ENCODE data around the gene ANKRD18A. TPM values are rescaled to one million over a fixed set of nuclear protein-coding genes. Genes with fewer than 3 reads are reported as not detected.
"Not testable (repeated sequence)": the region's sequence is repeated elsewhere in the genome, so short reads cannot be mapped to it uniquely, and the experiment has no call there.

ANKRD18A gene
- total RNA-seq, 2 donors from 2014 or later: not detected

DNA sequence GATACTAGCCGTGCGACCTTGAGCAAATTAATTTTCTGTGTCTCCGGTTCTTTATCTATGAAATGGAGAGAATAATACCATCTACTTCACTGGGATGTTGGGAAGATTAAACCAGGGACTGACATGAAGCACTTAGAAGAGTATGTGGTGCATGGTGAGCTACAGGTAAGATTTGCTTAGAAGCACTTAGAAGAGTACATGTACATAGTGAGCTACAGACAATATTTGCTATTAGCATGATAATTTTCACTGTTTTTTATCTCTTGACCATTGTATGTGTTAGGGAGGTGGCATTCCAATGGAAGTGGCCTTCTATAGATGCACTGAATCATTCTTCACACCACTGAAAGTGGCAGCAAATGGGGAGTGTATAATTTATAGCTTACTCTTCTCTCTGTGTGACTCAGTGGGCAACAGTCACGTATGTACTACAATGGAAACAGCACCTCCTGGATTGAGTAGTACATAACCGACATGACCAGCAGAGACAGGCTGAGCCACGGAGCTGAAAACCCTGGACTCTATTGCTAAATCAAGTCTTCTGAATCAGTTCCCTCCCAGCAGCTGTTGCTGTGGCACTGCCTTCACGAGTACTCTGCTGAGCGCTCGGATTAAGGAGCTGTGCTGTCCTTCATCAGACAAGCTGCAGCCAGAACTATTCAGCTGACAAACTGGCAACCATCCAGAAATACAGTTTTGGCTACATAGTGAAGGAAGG, 28.9 kb downstream of the ANKRD18A start:
- not testable (repeated sequence) for H3K27me3 ChIP-seq (replicated peaks; ENCODE audit: insufficient read depth); DNase-seq (ENCODE audit: low spot score); H3K9me3 ChIP-seq; H3K4me3 ChIP-seq; H3K4me1 ChIP-seq (ENCODE audit: control insufficient read depth in 1 of 2, low read depth in 2 of 2); H3K27ac ChIP-seq; ATAC-seq (ENCODE audit: insufficient number of reproducible peaks, low FRiP score, low read depth); H3K36me3 ChIP-seq

DNA sequence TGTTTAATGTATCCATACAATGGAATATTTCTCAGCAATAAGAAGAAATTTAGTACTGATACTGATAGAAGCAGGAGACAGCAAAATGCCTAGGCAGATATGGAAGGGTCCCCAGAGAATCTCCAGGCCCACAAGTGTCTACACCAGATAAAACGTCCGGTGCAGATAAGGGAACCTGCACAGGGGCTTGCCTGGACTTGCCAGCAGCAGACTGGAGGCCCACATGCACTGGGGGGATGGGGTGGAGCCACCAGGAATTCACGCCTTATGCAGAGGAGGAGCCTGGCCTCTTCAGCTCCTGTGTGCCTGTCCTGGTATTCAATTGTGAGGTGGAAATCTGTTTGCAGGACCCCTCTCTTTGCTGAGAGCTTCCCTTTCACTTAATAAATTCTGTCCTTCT, 36.6 kb downstream of the ANKRD18A start:
- ATAC-seq (ENCODE audit: insufficient number of reproducible peaks, low FRiP score, low read depth): not testable (repeated sequence)

DNA sequence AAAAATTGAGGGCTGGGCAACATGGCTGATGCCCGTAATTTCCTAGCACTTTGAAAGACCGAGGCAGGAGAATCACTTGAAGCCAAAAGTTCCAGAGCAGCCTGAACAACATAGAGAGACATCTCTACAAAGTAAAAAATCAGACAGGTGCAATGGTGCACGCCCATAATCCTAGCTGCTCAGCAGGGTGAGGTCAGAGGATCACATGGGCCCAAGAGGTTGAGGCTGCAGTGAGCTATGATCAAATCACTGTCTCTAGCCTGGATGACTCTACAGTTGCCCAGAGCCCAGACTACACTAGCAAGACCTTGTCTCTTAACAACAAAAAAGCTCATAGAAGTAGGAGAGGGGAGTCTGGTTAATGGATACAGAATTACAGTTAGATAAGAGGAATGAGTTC, 40.3 kb downstream of the ANKRD18A start:
- H3K4me1 ChIP-seq (ENCODE audit: control insufficient read depth in 1 of 2, low read depth in 2 of 2); ATAC-seq (ENCODE audit: insufficient number of reproducible peaks, low FRiP score, low read depth); H3K27me3 ChIP-seq (replicated peaks; ENCODE audit: insufficient read depth); H3K9me3 ChIP-seq; DNase-seq (ENCODE audit: low spot score); H3K4me3 ChIP-seq; H3K27ac ChIP-seq; H3K36me3 ChIP-seq: not testable (repeated sequence)

More for the DNA sequence above, 36.6 kb downstream of the ANKRD18A start:
- H3K4me1 ChIP-seq (ENCODE audit: control insufficient read depth in 1 of 2, low read depth in 2 of 2); H3K27ac ChIP-seq; H3K27me3 ChIP-seq (replicated peaks; ENCODE audit: insufficient read depth); H3K9me3 ChIP-seq; H3K36me3 ChIP-seq; DNase-seq (ENCODE audit: low spot score); H3K4me3 ChIP-seq: not testable (repeated sequence)

DNA sequence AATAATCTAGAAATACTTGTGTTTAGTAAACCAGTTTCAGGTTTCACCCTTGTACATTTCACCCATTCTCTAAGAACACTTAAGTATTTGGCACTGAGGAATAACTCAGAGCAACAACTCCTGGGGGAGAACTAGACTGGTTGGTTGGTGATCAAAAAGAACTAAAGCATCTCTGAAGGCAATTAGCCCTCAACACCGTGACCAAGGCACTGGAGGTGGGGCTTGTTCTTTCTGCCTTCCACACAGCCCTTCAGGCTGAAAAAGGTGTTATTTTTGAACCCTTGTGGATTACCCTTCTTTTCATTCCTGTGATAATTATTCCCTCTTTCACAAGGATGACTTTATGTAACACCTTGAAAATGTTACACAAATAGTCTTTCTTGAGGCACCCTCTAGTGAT, 44.2 kb downstream of the ANKRD18A start:
- not testable (repeated sequence) for H3K9me3 ChIP-seq; DNase-seq (ENCODE audit: low spot score); H3K27me3 ChIP-seq (replicated peaks; ENCODE audit: insufficient read depth); H3K4me3 ChIP-seq; ATAC-seq (ENCODE audit: insufficient number of reproducible peaks, low FRiP score, low read depth); H3K36me3 ChIP-seq; H3K4me1 ChIP-seq (ENCODE audit: control insufficient read depth in 1 of 2, low read depth in 2 of 2); H3K27ac ChIP-seq

DNA sequence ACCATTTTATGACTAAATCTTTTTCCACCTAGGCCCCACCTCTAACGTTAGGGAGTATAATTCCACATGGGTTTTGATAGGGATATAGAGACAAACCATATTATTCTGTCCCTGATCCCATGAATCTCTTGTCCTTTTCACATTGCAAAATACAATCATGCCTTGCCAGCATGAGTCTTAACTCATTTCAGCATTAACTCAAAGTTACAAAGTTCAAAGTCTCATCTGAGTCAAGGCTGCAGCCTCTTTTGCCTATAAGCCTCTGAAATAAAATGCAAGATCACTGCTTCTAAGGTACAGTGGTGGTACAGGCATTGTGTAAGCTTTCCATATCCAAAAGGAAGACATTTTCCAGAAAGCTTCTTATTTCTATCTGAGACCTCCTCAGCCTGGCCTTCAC, 54.3 kb downstream of the ANKRD18A start:
- DNase-seq (ENCODE audit: low spot score); H3K4me3 ChIP-seq; H3K9me3 ChIP-seq; ATAC-seq (ENCODE audit: insufficient number of reproducible peaks, low FRiP score, low read depth); H3K27ac ChIP-seq; H3K36me3 ChIP-seq; H3K4me1 ChIP-seq (ENCODE audit: control insufficient read depth in 1 of 2, low read depth in 2 of 2); H3K27me3 ChIP-seq (replicated peaks; ENCODE audit: insufficient read depth): not testable (repeated sequence)

DNA sequence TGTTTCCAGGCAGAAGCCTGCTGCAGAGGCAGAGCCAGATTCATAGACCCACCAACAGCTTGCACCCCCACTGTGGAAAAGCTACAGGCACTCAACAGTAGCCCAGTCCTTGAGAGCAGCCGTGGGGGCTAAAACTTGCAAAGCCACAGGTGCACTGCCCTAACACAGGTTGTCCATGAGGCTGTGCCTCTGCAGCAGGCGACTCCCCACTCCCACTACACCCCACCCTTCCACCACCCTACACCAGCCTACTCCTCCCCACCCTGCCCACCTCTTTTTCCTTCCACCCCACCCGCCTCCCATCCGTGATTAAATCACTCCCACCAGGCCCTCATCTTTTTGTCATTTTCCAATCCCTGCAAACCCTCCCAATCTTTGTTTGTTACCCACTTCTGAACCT, 55.2 kb downstream of the ANKRD18A start:
- not testable (repeated sequence) for H3K4me1 ChIP-seq (ENCODE audit: control insufficient read depth in 1 of 2, low read depth in 2 of 2); H3K4me3 ChIP-seq; H3K27me3 ChIP-seq (replicated peaks; ENCODE audit: insufficient read depth); H3K27ac ChIP-seq; H3K36me3 ChIP-seq; H3K9me3 ChIP-seq; ATAC-seq (ENCODE audit: insufficient number of reproducible peaks, low FRiP score, low read depth); DNase-seq (ENCODE audit: low spot score)

DNA sequence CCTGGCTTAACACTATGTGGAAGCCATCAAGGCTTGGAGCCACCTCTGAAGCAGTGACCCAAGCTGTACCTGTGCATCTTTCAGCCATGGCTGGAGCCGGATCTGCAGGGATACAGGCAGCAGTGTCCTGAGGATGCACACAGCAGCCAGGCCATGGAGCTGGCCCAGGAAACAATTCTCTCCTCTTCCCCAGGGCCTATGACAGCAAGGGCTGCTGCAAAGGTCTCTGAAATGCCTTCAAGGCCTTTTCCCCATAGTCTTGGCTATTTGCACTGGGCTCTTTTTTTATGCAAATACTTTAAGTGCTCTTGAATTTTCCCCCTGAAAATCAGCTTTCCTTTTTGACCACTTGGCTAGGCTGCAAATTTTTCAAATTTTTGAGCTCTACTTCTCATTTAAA, 56.5 kb downstream of the ANKRD18A start:
- H3K9me3 ChIP-seq; H3K27me3 ChIP-seq (replicated peaks; ENCODE audit: insufficient read depth); ATAC-seq (ENCODE audit: insufficient number of reproducible peaks, low FRiP score, low read depth); H3K27ac ChIP-seq; H3K4me3 ChIP-seq; H3K36me3 ChIP-seq; DNase-seq (ENCODE audit: low spot score); H3K4me1 ChIP-seq (ENCODE audit: control insufficient read depth in 1 of 2, low read depth in 2 of 2): not testable (repeated sequence)

DNA sequence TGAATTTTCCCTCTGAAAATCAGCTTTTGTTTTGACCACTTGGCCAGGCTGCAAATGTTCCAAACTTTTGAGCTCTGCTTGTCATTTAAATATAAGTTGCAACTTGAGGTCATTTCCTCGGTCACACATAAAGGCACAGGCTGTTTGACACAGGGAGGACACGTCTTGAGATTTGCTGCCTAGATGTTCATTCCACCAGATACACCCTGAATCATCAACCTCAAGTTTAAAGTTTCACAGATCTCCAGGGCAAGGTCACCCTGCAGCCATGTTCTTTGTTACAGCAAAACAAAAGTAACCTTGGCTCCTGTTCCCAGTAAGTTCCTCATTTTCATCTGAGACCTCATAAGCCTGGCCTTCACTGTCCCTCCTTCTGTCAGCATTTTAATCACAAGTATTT, 59.3 kb downstream of the ANKRD18A start:
- not testable (repeated sequence) for ATAC-seq (ENCODE audit: insufficient number of reproducible peaks, low FRiP score, low read depth)

DNA sequence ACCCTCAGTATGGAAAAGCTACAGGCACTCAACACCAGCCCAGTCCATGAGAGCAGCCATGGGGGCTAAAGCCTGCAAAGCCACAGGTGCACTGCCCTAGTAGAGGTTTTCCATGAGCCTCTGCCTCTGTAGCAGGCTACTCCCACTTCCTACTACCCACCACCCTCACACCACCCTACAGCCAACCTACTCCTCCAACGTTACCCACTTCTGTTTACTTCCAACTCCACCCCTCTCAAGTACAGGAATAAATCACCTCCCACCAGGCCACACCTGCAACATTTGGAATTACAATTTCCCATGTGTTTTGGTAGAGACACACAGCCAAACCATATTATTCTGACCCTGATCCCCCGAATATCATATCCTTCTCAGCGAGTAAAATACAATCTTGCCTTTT, 61.2 kb downstream of the ANKRD18A start:
- H3K4me3 ChIP-seq; H3K27ac ChIP-seq; H3K9me3 ChIP-seq; ATAC-seq (ENCODE audit: insufficient number of reproducible peaks, low FRiP score, low read depth); H3K4me1 ChIP-seq (ENCODE audit: control insufficient read depth in 1 of 2, low read depth in 2 of 2); H3K27me3 ChIP-seq (replicated peaks; ENCODE audit: insufficient read depth); H3K36me3 ChIP-seq; DNase-seq (ENCODE audit: low spot score): not testable (repeated sequence)

More for the DNA sequence above, 59.3 kb downstream of the ANKRD18A start:
- not testable (repeated sequence) for H3K4me3 ChIP-seq; H3K9me3 ChIP-seq; H3K36me3 ChIP-seq; H3K27ac ChIP-seq; H3K4me1 ChIP-seq (ENCODE audit: control insufficient read depth in 1 of 2, low read depth in 2 of 2); H3K27me3 ChIP-seq (replicated peaks; ENCODE audit: insufficient read depth); DNase-seq (ENCODE audit: low spot score)

DNA sequence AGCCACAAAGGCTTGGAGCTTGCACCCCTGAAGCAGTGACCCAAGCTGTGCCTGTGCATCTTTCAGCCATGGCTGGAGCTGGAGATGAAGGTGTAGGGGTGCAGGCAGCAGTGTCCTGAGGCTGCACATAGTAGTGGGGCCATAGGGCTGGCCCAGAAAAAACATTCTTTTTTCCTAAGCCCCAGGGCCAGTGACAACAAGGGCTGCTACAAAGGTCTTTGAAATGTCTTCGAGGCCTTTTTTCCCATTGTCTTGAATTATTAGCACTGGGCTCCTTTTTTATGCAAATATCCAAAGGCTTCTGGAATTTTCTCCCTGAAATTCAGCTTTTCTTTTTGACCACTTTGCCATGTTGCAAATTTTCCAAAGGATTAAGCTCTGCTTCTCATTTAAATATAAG, 62.6 kb downstream of the ANKRD18A start:
- not testable (repeated sequence) for H3K4me3 ChIP-seq; H3K27ac ChIP-seq; DNase-seq (ENCODE audit: low spot score)

DNA sequence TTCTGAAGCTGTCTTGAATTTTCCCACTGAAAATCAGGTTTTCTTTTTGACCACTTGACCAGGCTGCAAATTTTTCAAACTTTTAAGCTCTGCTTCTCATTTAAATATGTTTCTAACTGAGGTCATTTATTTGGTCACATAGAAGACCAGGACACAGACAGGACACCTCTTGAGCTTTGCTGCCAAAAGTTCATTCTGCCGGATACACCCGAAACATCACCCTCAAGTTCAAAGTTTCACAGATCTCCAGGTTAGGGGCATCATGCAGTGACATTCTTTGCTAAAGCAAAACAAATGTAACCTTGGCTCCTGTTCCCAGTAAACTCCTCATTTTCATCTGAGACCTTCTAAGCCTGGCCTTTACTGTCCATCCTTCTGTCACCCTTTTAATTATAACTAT, 65.4 kb downstream of the ANKRD18A start:
- ATAC-seq (ENCODE audit: insufficient number of reproducible peaks, low FRiP score, low read depth); H3K9me3 ChIP-seq; DNase-seq (ENCODE audit: low spot score); H3K27me3 ChIP-seq (replicated peaks; ENCODE audit: insufficient read depth); H3K4me3 ChIP-seq; H3K36me3 ChIP-seq; H3K27ac ChIP-seq; H3K4me1 ChIP-seq (ENCODE audit: control insufficient read depth in 1 of 2, low read depth in 2 of 2): not testable (repeated sequence)

More for the DNA sequence above, 62.6 kb downstream of the ANKRD18A start:
- not testable (repeated sequence) for H3K36me3 ChIP-seq; H3K9me3 ChIP-seq; H3K4me1 ChIP-seq (ENCODE audit: control insufficient read depth in 1 of 2, low read depth in 2 of 2); H3K27me3 ChIP-seq (replicated peaks; ENCODE audit: insufficient read depth); ATAC-seq (ENCODE audit: insufficient number of reproducible peaks, low FRiP score, low read depth)

DNA sequence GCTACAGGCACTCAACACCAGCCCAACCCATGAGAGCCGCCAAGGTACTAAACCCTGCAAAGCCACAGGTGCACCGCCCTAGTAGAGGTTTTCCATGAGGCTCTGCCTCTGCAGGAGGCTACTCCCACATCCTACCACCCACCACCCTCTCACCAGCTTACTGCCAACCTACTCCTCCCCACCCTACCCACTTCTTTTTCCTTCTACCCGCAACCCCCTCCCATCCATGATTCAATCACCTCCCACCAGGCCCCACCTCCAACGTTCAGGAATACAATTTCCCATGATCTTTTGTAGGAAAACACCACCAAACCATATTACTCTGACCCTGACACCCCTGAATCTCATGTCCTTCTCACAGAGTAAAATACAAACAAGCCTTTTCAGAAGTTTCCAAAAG, 67.4 kb downstream of the ANKRD18A start:
- not testable (repeated sequence) for ATAC-seq (ENCODE audit: insufficient number of reproducible peaks, low FRiP score, low read depth); H3K36me3 ChIP-seq; H3K4me1 ChIP-seq (ENCODE audit: control insufficient read depth in 1 of 2, low read depth in 2 of 2); H3K27ac ChIP-seq; H3K9me3 ChIP-seq; H3K4me3 ChIP-seq; DNase-seq (ENCODE audit: low spot score); H3K27me3 ChIP-seq (replicated peaks; ENCODE audit: insufficient read depth)

All from thoracic aorta (tissue), 2 donors.